ENCODE measurements around the gene RNF130. TPM values are rescaled to one million over a fixed set of nuclear protein-coding genes. Genes with fewer than 3 reads are reported as not detected.

The RNF130 gene
- total RNA-seq, 2 donors from 2014 or later: 7.7 to 14.2 TPM

DNA sequence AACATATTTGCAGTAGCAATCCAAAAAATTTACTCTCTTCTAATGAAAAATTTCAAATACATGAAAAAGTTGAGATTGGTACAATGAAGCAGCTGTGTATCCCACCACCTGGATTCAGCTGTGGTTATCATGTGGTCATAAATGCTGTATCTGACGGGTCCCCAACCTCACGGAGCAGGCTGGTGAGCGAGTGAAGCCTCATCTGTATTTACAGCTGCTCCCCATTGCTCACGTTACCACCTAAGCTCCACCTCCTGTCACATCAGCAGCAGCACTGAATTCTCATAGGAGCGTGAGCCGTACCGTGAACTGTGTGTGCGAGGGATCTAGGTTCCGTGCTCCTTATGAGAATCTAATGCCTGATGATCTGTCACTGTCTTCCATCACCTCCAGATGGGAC, 6.8 kb upstream of the RNF130 start:
- peaks cover 4 to 5% of the 10 kb centered on the region in 2 donors for H3K36me3 Mint-ChIP-seq
- no peak for DNase-seq (ENCODE audit: low spot score in 2 of 2)
- H3K9me3 Mint-ChIP-seq: no peaks in the 10 kb centered on the region
- ATAC-seq: no peak
- no peak overlapping the region for H3K27ac Mint-ChIP-seq

DNA sequence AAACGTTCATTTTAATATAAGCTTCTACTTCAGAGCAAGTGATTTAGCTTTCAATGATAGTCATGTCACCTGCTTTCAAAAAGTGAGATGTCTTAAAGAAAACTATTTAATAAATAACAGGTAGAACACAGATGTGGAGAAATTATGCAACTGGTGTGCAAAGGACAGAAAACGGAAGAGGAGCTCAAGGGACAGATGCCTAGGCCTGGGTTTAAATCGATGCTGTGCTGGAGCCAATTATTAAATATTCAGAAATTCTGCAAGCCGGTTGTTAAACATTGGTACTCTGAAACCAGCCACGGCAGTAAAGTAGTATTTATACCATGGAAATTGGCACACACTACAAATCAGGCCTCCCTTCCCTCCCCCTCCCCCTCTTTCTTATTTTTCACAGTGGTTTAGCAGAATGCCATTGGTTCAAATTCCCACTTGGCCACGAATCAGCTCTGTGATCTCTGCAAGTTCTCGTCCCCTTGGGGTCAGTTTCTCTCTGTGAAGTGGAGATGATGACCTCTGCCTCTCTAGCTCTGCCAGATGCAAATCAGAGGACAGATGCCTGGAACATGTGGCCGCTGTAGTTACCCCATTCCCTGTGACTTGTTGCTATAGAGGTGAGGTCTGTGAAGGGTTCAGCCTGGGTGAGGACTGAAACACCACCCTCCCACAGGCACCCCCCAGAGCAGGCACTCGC, 6.2 kb upstream of the RNF130 start:
- Mint-ChIP-seq H3K36me3 (peaks cover 8 to 9% of the 10 kb centered on the region in 2 donors), H3K9me3 (peaks cover 3% of the 10 kb centered on the region in 2 donors), H3K27ac (no peak overlapping the region)
- no peak for ATAC-seq
- no peak for DNase-seq (ENCODE audit: low spot score in 2 of 2)

DNA sequence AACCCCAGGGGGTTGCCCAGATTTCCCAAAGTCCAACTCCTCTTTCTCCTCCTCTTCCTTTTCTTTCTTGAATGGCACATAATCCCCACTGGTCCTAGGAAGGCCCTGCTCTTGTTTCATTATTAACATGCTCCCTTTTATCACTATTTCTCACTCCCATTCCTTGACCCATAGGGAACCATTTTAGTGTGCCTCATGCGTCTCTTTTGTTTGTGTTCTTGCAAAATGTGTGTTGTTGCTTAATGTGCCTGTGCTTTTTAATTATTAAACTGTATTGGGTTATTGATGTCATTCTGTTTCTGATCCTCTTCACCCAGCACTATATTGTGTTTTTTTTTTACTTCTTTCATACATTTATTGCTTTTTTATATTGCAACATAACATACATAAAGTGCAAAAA, 4.1 kb upstream of the RNF130 start:
- no peak for DNase-seq (ENCODE audit: low spot score in 2 of 2)
- Mint-ChIP-seq H3K27ac (no peak overlapping the region), H3K9me3 (peaks cover 4 to 7% of the 10 kb centered on the region in 2 donors), H3K36me3 (peaks cover 8 to 16% of the 10 kb centered on the region in 2 donors)
- no peak for ATAC-seq

DNA sequence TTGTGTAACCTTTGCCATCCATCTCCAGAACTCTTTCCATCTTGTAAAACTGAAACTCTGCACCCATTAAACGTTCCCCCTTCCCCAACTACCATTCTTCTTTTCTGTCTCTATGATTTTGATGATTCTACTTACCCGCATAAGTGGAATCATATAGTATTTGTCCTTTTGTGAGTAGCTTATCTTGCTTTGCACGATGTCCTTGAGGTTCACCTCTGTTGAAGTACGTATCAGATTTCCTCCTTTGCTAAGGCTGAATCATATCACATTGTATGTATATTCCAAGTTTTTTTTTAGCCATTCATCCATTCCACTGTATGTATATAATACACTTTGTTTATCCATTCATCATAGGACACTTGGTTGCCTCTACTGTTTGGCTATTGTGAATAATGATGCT, 2.9 kb upstream of the RNF130 start:
- peaks cover 4 to 16% of the 10 kb centered on the region in 2 donors for H3K36me3 Mint-ChIP-seq
- DNase-seq (ENCODE audit: low spot score in 2 of 2) (no peak), ATAC-seq (no peak)
- no peak overlapping the region for H3K27ac Mint-ChIP-seq
- peaks cover 4 to 7% of the 10 kb centered on the region in 2 donors for H3K9me3 Mint-ChIP-seq

DNA sequence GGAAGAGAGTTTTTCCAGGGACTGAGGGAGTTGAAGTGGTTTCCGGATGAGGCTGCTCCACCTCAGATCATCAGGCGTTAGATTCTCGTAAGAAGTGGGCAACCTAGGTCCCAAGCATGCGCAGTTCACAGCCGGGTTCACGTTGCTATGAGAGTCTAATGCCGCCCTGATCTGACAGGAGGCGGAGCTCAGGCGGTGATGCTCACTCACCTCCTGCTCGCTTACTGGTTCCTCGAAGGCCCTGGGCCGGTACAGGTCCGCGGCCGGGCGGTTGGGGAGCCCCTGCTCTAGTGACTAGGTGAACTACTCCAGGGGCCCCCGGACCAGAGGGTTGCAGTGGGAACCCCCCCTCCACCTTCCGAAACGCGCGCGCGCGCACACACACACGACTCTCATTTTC, 997 bp upstream of the RNF130 start:
- no peak for ATAC-seq
- H3K27ac Mint-ChIP-seq: no peak overlapping the region
- H3K36me3 Mint-ChIP-seq: peaks cover 4 to 16% of the 10 kb centered on the region in 2 donors
- no peak for DNase-seq (ENCODE audit: low spot score in 2 of 2)
- peaks cover 4 to 7% of the 10 kb centered on the region in 2 donors for H3K9me3 Mint-ChIP-seq

DNA sequence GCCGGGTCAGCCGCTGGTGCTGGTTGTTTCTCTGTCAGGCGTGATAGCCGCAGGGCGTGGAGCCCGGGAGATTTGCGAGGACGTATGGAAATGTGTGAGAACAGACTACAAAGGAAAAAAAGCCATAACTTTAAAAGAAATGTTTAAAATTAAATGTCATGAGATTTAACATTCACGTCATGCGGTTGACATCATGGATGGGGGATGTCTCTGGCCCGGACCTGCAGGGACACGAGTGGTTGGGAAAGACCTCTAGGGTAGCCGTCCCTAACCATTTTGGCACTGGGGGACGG, 643 bp upstream of the RNF130 start:
- Mint-ChIP-seq H3K9me3 (peaks cover 4 to 7% of the 10 kb centered on the region in 2 donors), H3K27ac (no peak overlapping the region), H3K36me3 (peaks cover 4 to 16% of the 10 kb centered on the region in 2 donors)
- ATAC-seq (no peak), DNase-seq (ENCODE audit: low spot score in 2 of 2) (no peak)

DNA sequence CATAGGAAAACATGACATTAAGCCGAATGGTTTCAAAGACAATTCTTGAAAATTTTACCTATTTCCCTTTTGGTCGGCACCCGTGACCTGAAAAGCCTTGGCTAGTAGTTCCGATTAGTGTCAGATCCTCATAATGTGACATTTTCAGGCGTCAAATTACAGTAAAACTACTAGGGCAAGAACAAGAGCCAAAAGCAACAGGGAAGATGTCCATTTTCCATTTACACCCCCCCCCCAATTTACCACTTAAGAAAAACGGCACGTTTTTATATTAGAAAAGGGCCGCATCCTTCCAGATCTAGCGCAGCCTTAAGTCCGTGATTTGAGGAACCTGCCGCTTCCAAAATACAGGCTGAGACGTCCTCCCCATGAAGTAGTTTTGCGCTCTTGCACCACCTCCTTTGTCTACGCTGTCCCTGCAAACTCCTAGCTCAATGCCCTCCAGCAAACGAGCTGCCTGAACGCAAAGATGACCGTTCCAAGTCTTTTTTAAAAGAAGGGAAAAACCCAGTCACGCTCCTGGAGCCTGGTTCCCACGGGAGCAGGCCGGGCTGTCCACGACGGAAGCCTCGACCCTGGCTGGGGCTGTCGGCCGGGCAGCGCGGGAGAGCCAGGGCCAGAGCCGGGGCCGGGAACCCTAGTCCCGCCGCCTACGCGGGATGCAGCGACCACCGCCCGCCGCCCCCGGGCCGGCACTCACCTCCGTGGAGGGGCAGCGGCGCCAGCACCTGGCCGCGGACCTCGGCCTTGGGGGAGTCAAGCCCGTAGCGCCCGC, 616 bp downstream of the RNF130 start:
- H3K9me3 Mint-ChIP-seq: peaks cover 4 to 7% of the 10 kb centered on the region in 2 donors
- DNase-seq (ENCODE audit: low spot score in 2 of 2) (peak in 1 of 2 donors; percentile 60), ATAC-seq (peak; percentile 19 to 37)
- peaks cover 4 to 16% of the 10 kb centered on the region in 2 donors for H3K36me3 Mint-ChIP-seq
- peak overlapping the region in 1 of 2 donors; percentile 70 for H3K27ac Mint-ChIP-seq

DNA sequence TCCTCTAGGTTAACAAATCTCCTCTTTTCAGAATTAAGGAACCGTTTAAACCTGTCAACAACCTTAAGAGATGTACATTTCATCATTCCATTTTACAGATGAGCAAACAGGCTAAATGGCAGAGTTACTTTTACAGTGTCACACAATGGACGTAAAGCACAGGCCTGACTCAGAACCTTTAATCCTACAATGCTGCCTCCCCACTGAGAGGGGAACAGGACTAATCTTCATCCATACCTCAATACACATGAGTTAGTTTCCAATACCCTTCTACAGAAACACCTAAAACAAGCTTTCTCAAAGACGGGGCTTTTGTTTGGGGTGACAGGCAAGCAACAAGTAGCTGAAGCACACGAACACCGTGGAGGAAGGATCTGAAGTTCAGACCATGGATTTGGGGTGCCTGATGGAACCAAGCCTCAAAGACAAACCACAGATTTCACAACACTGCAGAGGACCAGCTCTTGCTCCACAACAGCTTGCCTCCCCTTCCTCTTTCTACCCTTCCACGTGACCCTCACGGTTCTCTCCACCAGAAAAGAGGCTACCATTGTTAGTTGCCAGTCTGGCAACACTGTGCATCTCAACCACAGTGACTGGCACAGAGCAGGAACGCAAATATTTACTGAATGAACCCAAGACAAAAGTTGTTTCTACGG, 1.8 kb downstream of the RNF130 start:
- Mint-ChIP-seq H3K9me3 (peaks cover 4 to 7% of the 10 kb centered on the region in 2 donors), H3K27ac (no peak overlapping the region), H3K36me3 (peaks cover 4 to 16% of the 10 kb centered on the region in 2 donors)
- no peak for DNase-seq (ENCODE audit: low spot score in 2 of 2)
- no peak for ATAC-seq

DNA sequence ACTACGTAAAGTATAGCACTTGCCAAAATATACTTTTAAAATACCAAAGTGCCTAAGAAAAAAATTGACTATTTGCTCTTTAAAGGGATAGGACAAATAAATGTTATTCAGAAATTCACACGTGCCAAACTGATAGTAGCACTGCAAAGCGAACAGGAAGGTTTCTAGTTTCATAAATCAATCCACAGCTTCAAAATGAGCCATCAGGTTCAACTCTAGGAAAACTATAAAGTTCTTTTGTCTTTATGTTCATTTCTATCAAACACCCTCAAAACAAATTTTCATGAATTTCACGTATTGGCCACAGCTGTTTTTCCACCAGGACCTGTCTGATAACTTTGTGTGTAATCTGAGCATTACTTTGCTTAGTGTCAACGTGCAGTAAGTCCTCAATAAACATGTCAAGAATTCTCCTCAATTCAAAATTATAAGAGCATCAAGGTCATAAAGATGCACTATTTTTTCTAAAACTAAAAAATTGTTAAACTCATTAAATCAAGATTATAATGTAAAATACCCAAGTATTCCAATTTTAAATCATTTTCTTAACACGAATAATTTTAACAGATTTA, 3.0 kb downstream of the RNF130 start:
- DNase-seq (ENCODE audit: low spot score in 2 of 2) (no peak), ATAC-seq (no peak)
- peaks cover 4 to 14% of the 10 kb centered on the region in 2 donors for H3K36me3 Mint-ChIP-seq
- H3K27ac Mint-ChIP-seq: no peak overlapping the region
- H3K9me3 Mint-ChIP-seq: peaks cover 4 to 7% of the 10 kb centered on the region in 2 donors

DNA sequence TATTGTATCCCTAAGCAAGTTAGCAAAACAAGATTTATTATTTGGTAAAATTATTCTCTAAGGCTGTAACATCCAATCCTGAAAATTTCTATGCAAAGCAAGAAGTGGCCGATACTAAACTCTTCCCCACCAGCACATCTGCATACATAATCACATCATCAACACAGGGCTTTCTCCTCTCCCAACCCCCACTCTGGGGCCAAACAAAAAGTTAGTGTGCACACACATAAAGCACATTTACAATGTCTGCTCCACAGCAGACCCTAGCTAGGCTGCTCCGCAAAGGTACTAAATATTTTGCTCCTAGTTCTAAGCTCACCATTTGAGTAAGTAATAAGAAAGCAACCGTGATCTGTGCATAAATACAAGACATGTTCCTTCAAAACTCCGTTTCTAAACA, 3.6 kb downstream of the RNF130 start:
- no peak overlapping the region for H3K27ac Mint-ChIP-seq
- ATAC-seq (no peak), DNase-seq (ENCODE audit: low spot score in 2 of 2) (no peak)
- peaks cover 3 to 10% of the 10 kb centered on the region in 2 donors for H3K36me3 Mint-ChIP-seq
- H3K9me3 Mint-ChIP-seq: peaks cover 4 to 6% of the 10 kb centered on the region in 2 donors

DNA sequence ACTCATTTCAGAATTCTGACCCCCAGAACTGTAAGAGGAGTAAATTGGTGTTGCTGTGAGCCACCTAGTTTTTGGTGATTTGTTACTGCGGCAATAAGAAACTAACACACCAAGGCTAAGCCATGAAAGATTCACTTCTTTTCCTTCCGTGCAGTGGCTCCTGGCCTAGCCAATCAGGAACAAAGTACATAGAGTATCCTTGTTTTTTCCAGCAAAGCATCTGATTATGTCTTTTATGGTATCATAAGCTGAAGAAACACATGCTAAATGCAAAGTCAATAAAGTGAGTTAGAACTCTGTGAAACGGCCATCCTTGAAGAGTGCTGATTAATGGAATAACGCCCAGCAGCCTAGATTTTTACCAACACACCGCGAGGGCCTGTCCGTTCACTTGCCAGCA, 11.4 kb downstream of the RNF130 start:
- DNase-seq (ENCODE audit: low spot score in 2 of 2) (no peak), ATAC-seq (no peak)
- H3K9me3 Mint-ChIP-seq: no peaks in the 10 kb centered on the region
- no peak overlapping the region for H3K27ac Mint-ChIP-seq
- no peaks in the 10 kb centered on the region for H3K36me3 Mint-ChIP-seq

DNA sequence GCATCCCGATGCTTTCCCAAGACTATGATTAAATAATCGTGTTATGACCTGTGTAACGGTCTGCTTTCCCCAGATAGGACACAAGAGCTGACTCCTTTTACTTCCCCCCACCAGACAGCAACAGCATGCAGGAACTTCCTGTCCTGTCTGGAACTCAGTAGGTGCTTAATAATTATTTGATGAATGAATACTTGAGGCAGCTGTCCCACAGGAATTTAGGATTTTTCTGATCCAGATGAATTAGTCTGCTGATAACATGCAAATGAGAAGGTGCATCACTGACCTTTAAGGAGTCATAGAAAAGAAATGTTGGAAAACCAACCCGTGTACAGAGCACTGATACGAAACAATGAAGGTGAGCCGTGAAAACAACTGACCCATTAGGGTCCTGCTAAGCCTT, 12.2 kb downstream of the RNF130 start:
- Mint-ChIP-seq H3K9me3 (no peaks in the 10 kb centered on the region), H3K27ac (no peak overlapping the region), H3K36me3 (no peaks in the 10 kb centered on the region)
- ATAC-seq (no peak), DNase-seq (ENCODE audit: low spot score in 2 of 2) (no peak)

DNA sequence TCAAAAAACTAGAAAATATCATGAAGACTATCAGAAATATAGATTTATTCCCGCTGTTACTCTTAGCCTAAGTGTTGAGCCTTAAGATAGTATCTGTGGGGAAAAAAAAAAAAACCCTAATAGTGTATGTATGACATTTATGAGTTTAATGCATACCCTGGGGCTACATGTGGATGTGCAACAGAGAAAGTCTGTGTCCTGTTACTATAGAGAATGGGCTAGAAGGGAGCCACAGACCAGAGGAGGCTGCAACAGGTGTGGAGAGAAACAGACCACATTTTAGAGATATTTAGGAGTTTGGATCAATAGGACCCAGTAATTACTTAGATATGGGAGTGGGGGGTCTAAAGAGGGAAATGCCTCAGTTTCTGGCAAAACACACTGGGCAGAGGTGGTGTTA, 15.4 kb downstream of the RNF130 start:
- no peak for DNase-seq (ENCODE audit: low spot score in 2 of 2)
- H3K36me3 Mint-ChIP-seq: no peaks in the 10 kb centered on the region
- no peak overlapping the region for H3K27ac Mint-ChIP-seq
- no peaks in the 10 kb centered on the region for H3K9me3 Mint-ChIP-seq
- no peak for ATAC-seq

DNA sequence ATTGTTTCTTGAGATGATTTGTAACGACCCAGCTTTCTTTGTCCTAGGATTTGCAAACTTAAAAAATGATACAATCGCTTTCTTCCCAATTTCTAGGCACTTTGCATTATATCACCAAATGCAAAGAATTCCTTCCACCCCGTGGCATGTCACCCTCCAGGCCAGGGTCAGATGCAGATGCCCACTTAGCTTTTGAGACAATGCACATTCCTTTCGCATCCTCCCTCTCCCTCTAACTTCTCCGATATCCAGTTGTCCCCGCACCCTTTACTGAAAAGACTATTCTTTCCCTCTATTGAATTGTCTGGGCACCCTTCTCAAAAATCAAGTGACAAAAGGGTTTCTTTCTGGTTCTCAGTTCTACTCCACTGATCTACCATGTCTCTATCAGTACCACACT, 17.3 kb downstream of the RNF130 start:
- Mint-ChIP-seq H3K9me3 (no peaks in the 10 kb centered on the region), H3K27ac (no peak overlapping the region), H3K36me3 (no peaks in the 10 kb centered on the region)
- no peak for ATAC-seq
- DNase-seq (ENCODE audit: low spot score in 2 of 2): no peak

DNA sequence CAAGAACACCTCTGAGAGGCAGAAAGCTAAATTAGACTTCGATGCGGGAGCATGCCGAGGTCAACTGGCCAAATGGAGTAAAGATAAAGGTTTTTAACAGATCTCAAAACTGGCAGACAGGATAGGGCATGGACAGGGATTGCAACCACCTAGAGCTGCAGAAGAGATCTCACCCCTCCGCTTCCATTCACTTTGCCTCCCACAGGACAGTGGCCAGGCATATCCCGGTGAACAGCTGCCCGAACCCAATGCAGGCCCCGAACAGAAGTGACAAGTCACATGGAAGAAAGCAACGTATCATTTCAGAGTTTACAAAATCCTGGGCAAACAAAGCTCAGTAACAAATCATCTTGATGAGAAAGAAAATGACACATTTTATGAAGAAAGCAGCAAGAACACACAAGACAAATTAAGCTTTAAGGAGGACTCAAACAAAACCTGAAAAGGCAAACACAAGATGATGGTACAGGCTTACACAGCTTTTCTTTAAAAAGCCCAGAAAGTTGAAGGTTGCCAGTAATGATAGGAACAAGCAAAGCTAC, 18.4 kb downstream of the RNF130 start:
- ATAC-seq (no peak), DNase-seq (ENCODE audit: low spot score in 2 of 2) (no peak)
- H3K9me3 Mint-ChIP-seq: no peaks in the 10 kb centered on the region
- no peaks in the 10 kb centered on the region for H3K36me3 Mint-ChIP-seq
- no peak overlapping the region for H3K27ac Mint-ChIP-seq

DNA sequence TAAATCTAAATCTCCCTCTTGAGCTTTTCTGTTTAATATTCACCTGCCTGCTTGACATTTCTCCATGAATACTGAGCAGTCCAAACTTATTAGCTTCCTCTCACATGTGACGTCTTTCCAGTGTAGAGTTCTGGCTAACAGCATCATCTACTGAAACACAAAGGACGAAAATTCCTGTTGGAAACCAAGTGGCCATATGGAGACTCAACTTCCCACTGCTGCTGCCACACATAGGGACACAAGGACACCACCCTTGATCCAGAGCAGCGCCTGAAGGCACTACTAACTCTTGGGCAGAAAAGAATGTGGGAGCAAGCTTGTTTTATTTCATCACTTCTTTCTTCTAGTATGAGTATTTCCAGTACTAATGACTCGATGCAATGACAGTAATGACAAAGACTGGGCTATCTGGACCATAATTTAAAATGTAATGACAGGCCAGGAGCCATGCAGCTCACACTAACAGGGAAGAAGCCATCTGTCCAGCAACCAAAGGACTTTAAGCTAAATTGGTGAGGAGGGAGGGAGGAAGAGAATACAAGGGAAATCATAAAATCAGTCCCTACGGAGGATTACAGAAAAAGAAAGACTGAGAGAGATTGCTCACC, 19.2 kb downstream of the RNF130 start:
- DNase-seq (ENCODE audit: low spot score in 2 of 2): no peak
- no peaks in the 10 kb centered on the region for H3K9me3 Mint-ChIP-seq
- peak overlapping the region in 1 of 2 donors; percentile 4 for H3K27ac Mint-ChIP-seq
- no peaks in the 10 kb centered on the region for H3K36me3 Mint-ChIP-seq
- ATAC-seq: peak; percentile 26 to 60
